ENCODE measurements around the gene SLC6A9. TPM values are rescaled to one million over a fixed set of nuclear protein-coding genes. Genes with fewer than 3 reads are reported as not detected.

Gene SLC6A9
- polyA plus RNA-seq, 4 donors: 5.6 to 8.9 (median 7.7) TPM

DNA sequence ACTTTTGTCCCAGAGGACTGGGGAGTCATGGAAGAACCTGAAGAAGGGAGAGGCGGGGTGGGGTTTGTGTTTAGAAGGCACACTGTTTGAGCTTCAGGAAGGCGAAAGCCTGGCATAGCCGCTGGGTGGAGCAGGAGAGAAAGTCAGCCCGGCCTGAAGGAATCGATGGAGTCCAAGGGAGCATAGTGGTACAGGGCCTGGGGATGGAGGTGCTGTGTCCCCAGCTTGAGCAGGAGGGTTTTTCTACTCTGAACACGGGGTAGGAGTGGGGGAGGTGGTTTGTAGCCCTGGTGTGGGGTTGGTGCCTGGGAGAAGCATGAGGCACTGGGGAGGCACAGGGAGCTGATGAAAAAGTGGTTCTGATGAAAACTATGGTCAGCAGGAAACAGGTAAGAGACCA is 44.5 kb downstream of the SLC6A9 start:
- DNase-seq (ENCODE audit: low read depth in 4 of 4, low spot score in 3 of 4): no peak

DNA sequence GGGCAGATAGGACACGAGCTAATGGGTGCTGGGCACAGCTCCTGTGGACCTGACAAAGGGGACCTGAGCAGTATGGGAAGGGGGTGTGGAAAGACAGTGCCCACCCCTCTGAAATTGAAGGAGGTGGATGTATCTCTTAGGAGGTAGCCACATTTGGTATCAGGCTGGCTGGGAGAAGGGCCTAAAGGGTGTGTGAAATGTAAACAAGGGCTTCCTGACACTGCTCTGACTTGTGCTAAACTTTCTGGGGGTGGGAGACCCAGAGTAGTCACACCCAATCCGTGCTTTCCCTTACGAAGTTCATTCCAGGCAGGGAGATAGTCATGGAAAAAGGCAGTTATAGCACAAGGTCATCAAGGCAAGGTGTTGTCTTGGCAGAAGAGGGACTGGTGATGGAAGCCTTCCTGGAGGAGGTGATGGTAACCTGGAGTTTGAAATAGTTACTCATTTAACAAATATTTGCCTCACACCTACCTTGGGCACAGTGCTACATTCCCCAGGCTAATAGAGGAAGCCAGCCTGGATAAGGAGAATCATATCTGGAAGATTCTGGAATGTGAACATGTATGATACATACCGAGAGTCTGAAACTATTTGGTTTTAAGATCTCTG is 45.2 kb downstream of the SLC6A9 start:
- no peak for DNase-seq (ENCODE audit: low read depth in 4 of 4, low spot score in 3 of 4)

GRCh38 chr1:43984855-43985254 is 46.4 kb downstream of the SLC6A9 start:
- no peak for DNase-seq (ENCODE audit: low read depth in 4 of 4, low spot score in 3 of 4)

GRCh38 chr1:43983253-43983899 is 47.9 kb downstream of the SLC6A9 start:
- no peak for DNase-seq (ENCODE audit: low read depth in 4 of 4, low spot score in 3 of 4)

DNA sequence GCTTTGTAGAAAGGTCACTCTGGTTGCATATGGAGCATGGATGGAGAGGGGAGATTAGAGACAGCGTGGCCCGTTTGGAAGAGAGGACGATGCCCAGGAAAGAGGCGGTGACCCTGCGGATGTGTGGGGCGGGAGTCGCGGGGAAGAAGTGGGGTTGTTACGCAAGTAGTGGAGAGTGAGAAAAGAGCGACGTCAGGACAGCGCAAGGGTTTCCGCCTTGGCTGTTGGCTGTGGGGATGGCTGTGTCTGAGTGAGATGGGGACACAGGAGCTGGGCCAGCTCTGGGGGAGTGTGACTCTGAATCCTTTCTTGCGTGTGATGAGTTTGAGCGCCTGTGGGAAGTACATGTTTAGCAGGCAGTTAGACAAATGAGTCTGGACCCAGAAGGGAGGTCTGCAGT is 48.5 kb downstream of the SLC6A9 start:
- no peak for DNase-seq (ENCODE audit: low read depth in 4 of 4, low spot score in 3 of 4)

DNA sequence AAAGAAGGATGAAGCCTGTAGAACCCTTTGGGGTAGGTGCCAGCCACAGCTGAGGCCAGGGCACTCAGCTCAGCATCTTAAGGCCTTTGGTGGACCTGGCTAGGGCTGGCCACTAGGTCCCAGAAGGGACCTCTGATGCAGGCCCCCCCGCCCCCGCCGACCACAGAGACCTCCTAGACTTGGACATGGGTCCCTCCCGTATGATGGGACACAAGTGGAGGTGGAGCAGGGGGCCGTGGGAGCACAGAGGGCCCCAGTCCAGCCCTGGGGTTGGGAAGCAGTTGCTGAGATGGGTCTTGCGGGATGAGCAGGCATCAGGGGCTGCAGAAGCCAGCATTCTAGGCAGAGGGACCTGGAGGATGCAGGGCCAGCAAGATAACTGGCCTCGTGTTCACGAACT is 49.0 kb downstream of the SLC6A9 start:
- DNase-seq (ENCODE audit: low read depth in 4 of 4, low spot score in 3 of 4): no peak

DNA sequence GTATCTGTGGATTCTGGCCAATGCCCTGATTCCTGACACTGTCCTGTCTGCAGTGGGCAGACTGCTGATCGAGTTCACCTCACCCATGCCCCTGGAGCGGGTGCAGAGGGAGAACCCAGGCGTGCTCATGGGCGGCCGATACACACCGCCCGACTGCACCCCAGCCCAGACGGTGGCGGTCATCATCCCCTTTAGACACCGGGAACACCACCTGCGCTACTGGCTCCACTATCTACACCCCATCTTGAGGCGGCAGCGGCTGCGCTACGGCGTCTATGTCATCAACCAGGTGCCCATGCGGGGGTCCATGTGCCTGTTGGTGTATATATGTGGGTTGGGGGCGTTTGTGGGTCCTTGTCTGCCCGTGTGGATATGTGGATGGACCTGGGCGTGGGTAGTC is 49.6 kb downstream of the SLC6A9 start:
- no peak for DNase-seq (ENCODE audit: low read depth in 4 of 4, low spot score in 3 of 4)

DNA sequence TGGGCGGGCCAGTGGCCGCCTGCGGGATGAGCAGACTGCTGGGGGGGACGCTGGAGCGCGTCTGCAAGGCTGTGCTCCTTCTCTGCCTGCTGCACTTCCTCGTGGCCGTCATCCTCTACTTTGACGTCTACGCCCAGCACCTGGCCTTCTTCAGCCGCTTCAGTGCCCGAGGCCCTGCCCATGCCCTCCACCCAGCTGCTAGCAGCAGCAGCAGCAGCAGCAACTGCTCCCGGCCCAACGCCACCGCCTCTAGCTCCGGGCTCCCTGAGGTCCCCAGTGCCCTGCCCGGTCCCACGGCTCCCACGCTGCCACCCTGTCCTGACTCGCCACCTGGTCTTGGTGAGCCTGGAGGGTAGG is 50.1 kb downstream of the SLC6A9 start:
- no peak for DNase-seq (ENCODE audit: low read depth in 4 of 4, low spot score in 3 of 4)

- DNase-seq (ENCODE audit: low read depth in 4 of 4, low spot score in 3 of 4): no peak
Measured at GRCh38 chr1:43980255-43981134, 50.8 kb downstream of the SLC6A9 start.

DNA sequence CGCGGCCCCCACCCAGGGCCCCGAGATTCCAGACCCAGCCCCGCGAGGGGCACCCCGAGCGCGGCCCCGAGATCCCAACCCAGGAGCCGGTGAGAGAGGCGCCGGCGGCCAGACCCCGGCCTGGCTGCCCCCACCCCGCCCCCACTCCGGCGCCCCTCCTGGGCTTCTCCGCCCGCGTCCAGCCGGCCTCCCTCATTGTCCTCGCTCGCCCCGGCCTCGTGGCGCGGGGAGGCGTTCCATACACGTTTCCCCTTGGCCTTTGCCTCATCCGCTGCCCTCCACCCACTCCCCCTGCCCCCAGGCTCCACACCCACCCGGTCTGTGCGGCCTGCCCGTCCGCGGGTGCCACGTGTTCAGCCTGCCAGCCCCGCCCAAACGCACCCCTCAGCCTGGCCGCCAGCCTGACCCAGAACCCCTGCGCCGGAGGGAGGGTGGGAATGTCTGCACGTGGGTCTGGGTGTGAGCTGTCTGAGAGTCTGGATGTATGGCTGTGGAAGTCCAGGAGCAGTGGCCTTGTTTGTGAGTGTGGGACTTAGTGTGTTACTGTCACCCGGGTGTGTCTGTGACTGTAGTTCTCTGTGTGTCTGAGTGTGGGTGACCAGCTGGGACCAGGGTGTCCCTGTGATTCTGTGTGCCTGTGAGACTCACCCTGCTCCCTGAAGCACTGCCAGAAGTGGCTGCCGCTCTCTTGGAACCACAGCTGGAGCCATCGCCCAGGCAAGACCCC is 51.6 kb downstream of the SLC6A9 start:
- DNase-seq (ENCODE audit: low read depth in 4 of 4, low spot score in 3 of 4): no peak

- DNase-seq (ENCODE audit: low read depth in 4 of 4, low spot score in 3 of 4): no peak
Measured at GRCh38 chr1:43979261-43979527, 52.1 kb downstream of the SLC6A9 start.

- DNase-seq (ENCODE audit: low read depth in 4 of 4, low spot score in 3 of 4): no peak
Measured at GRCh38 chr1:43978551-43979260, 52.6 kb downstream of the SLC6A9 start, which contains the start of gene B4GALT2. Gene B4GALT2 (plus strand): TSS chr1:43979210. CDS start chr1:43981161, 1,951 bp downstream.

DNA sequence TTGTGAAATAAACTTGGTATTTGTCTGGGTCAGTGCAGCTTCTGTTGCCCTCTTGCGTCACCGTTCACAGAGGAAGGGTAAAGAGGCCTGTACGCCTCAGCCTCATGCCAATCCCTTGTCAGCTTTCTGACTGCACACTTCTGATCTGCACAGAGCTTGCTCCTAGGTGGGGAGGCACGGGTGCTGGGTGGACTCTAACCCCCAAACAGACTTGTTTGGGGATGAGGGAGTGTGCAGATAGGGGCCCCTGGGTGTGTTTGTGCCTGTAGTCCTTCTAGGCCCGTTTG is 53.1 kb downstream of the SLC6A9 start:
- DNase-seq (ENCODE audit: low read depth in 4 of 4, low spot score in 3 of 4): no peak

- no peak for DNase-seq (ENCODE audit: low read depth in 4 of 4, low spot score in 3 of 4)
Measured at GRCh38 chr1:43977376-43978263, 53.6 kb downstream of the SLC6A9 start.

GRCh38 chr1:43976890-43977289 is 54.4 kb downstream of the SLC6A9 start:
- DNase-seq (ENCODE audit: low read depth in 4 of 4, low spot score in 3 of 4): no peak

GRCh38 chr1:43976045-43976444 is 55.2 kb downstream of the SLC6A9 start:
- no peak for DNase-seq (ENCODE audit: low read depth in 4 of 4, low spot score in 3 of 4)

DNA sequence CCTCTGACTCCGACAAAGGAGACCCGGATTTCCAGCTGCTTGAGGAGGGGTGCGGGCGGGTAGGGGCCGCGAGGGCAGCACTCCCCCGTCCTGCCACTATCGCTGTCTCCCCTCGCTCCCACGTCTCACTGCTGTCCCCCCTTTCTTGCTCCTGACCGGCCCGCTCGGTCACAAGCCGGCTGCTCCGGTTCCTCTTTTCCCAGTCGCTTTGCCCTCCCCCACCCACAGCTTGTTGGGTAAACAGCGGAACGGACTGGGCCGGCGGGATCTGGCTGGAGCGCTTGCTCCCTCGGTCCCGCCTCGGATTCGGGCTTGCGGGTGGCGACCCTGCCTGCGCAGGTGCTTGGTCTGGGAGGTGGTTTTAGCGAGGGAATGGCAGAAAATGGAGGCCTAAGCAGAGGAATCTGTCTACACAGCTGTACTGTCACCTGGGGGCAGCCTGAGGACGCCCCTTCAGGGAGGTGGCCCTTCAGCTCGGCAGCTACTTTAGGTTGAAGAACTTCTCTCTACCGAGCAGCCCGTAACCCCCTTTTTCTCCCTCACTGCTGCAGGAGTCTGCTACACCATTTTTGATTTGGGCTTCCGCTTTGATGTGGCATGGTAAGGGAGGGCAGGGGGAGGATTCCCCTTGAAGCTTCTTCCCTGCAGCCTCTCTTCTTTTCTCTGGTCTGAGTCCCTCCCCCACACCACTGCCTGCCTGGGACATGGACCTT is 55.9 kb downstream of the SLC6A9 start:
- DNase-seq (ENCODE audit: low read depth in 4 of 4, low spot score in 3 of 4): no peak

DNA sequence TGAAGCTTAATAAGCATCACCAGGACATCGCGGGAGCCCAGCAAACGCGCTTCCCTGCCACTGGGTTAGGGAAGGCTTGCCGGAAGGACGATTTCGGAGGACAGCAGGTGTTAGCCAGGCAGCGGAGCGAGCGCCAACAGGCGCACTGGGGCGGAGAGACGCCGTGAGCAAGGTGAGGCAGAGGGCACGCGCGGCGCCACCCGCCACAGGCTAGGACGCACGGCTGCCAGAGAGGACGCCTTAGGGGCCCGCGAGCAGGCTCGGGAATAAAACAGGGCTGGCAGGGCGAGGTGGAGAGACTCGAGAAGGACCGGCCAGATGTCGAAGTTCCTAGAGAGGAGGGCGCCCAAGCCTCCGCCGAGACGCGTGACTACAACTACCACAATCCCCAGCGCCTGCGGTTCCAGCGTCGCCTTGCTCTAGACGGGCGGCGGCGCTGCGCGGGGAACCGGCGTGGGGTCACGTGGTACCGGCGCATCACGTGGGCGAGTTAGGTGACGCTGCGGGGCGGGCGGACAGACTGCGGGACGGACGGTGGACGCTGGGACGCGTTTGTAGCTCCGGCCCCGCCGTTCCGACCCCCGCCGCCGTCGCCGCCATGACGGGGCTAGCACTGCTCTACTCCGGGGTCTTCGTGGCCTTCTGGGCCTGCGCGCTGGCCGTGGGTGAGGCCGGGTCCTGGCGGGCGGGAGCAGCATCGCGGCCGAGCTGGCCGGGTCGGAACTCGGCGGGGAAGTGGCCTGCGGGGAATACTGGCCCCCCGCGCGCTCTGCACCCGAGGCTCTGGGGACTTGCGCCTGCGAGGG is 56.6 kb downstream of the SLC6A9 start, which contains the start of gene ATP6V0B:
TSS of gene ATP6V0B (plus strand) at position 518 of the 806 bp plus-strand sequence. CDS start at position 599, 81 bp downstream.
- DNase-seq (ENCODE audit: low read depth in 4 of 4, low spot score in 3 of 4): peak in 3 of 4 donors; percentile 76 to 87 (median 78)
